Measurements from ENCODE around the gene GPR146. TPM values are rescaled to one million over a fixed set of nuclear protein-coding genes. Genes with fewer than 3 reads are reported as not detected.

The GPR146 gene
- total RNA-seq, 1 donor: 1.2 TPM

GRCh38 chr7:1065585-1066241 lies 21.4 kb downstream of the GPR146 start:
- TF ChIP-seq CTCF (IDR thresholded peaks at IDR 0.05; ENCODE audit: insufficient read depth, low read length): peak; percentile 90
- peak overlapping the region; percentile 39 for H3K4me3 ChIP-seq (ENCODE audit: low read depth, low read length)
- peak; percentile 71 for DNase-seq (ENCODE audit: low read depth)

GRCh38 chr7:1066242-1066588 lies 21.9 kb downstream of the GPR146 start:
- no peak for DNase-seq (ENCODE audit: low read depth)
- no peak overlapping the region for H3K4me3 ChIP-seq (ENCODE audit: low read depth, low read length)
- no peak for TF ChIP-seq CTCF (IDR thresholded peaks at IDR 0.05; ENCODE audit: insufficient read depth, low read length)

GRCh38 chr7:1068013-1068412 lies 23.7 kb downstream of the GPR146 start:
- no peak for DNase-seq (ENCODE audit: low read depth)
- no peak for TF ChIP-seq CTCF (IDR thresholded peaks at IDR 0.05; ENCODE audit: insufficient read depth, low read length)

GRCh38 chr7:1068619-1069018 lies 24.3 kb downstream of the GPR146 start:
- no peak for TF ChIP-seq CTCF (IDR thresholded peaks at IDR 0.05; ENCODE audit: insufficient read depth, low read length)
- no peak overlapping the region for H3K4me3 ChIP-seq (ENCODE audit: low read depth, low read length)
- no peak for DNase-seq (ENCODE audit: low read depth)

More at GRCh38 chr7:1068013-1068412, 23.7 kb downstream of the GPR146 start:
- H3K4me3 ChIP-seq (ENCODE audit: low read depth, low read length): no peak overlapping the region

- no peak for TF ChIP-seq CTCF (IDR thresholded peaks at IDR 0.05; ENCODE audit: insufficient read depth, low read length)
- no peak overlapping the region for H3K4me3 ChIP-seq (ENCODE audit: low read depth, low read length)
- no peak for DNase-seq (ENCODE audit: low read depth)
These were observed 26.2 kb downstream of the GPR146 start for GRCh38 chr7:1070544-1071011.

- TF ChIP-seq CTCF (IDR thresholded peaks at IDR 0.05; ENCODE audit: insufficient read depth, low read length): no peak
- no peak overlapping the region for H3K4me3 ChIP-seq (ENCODE audit: low read depth, low read length)
- no peak for DNase-seq (ENCODE audit: low read depth)
These were observed 27.4 kb downstream of the GPR146 start for GRCh38 chr7:1071731-1072254.

All from fibroblast of the aortic adventitia (primary cell).